IMR-90 (cell line): Measurements from ENCODE around the gene IGSF3.

Experiments used
- BHLHE40 ChIP-seq: fragments of 150-350 bp; IDR thresholded peaks from 2 replicates; pipeline ENCODE4 v1.6.1; 2016; ENCODE audit warnings: mild to moderate bottlenecking, low read depth, low read length
- POLR2A ChIP-seq: IDR thresholded peaks from 2 replicates; pipeline ENCODE4 v1.6.1; 2012; ENCODE audit warnings: mild to moderate bottlenecking, low read depth, low read length
- RCOR1 ChIP-seq: IDR thresholded peaks from 2 replicates; pipeline ENCODE4 v1.6.1; 2012; ENCODE audit warnings: mild to moderate bottlenecking, low read length, improper control_type of control experiment; ENCODE audit not compliant: insufficient replicate concordance
- TF ChIP-seq, protein P1 (sequence below): conservative IDR thresholded peaks from 2 replicates; pipeline ENCODE4 v1.5.1; 2012; ENCODE audit warnings: mild to moderate bottlenecking, low read depth, low read length, improper control_type of control experiment
- TF ChIP-seq, protein P2 (sequence below): fragments of 150-350 bp; IDR thresholded peaks from 2 replicates; pipeline ENCODE4 v1.6.1; 2017; ENCODE audit warnings: mild to moderate bottlenecking, antibody characterized with exemption, low read length, low read depth

DNA sequence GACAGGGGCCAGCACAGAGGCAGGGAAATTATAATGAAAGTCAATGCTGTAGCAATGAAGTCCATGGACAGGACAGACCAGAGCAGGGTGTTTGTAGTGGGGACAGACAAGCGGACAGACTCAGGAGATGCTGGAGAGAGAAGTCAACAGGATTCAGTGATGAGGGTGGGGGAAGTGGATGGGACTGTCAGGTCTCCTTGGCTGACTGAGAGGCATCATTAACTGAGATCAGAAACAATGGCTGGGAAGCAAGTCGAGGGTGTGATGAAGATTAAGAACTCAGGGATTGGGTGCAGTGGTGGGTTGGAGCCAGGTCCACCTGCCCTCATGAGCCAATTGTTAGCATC is 122.2 kb downstream of the IGSF3 start:
- TF ChIP-seq, protein P1, sequence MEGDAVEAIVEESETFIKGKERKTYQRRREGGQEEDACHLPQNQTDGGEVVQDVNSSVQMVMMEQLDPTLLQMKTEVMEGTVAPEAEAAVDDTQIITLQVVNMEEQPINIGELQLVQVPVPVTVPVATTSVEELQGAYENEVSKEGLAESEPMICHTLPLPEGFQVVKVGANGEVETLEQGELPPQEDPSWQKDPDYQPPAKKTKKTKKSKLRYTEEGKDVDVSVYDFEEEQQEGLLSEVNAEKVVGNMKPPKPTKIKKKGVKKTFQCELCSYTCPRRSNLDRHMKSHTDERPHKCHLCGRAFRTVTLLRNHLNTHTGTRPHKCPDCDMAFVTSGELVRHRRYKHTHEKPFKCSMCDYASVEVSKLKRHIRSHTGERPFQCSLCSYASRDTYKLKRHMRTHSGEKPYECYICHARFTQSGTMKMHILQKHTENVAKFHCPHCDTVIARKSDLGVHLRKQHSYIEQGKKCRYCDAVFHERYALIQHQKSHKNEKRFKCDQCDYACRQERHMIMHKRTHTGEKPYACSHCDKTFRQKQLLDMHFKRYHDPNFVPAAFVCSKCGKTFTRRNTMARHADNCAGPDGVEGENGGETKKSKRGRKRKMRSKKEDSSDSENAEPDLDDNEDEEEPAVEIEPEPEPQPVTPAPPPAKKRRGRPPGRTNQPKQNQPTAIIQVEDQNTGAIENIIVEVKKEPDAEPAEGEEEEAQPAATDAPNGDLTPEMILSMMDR, result no peak
- no peak for TF ChIP-seq POLR2A
- no peak for TF ChIP-seq RCOR1
- no peak for TF ChIP-seq BHLHE40
- TF ChIP-seq, protein P2, sequence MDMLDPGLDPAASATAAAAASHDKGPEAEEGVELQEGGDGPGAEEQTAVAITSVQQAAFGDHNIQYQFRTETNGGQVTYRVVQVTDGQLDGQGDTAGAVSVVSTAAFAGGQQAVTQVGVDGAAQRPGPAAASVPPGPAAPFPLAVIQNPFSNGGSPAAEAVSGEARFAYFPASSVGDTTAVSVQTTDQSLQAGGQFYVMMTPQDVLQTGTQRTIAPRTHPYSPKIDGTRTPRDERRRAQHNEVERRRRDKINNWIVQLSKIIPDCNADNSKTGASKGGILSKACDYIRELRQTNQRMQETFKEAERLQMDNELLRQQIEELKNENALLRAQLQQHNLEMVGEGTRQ, result no peak
